Kidney epithelial cell (primary cell): ENCODE data around the gene ADSS1. TPM values are rescaled to one million over a fixed set of nuclear protein-coding genes. Genes with fewer than 3 reads are reported as not detected.

Experiments used
- DNase-seq: peaks from one replicate; pipeline ENCODE4 v3.0.0-alpha.2; 2010; ENCODE audit warnings: low read depth
- H3K27me3 ChIP-seq: 2 replicates; pipeline ENCODE4 v1.6.0; 2011; ENCODE audit warnings: low read length; ENCODE audit not compliant: control insufficient read depth, insufficient read depth
- H3K36me3 ChIP-seq: 2 replicates; pipeline ENCODE4 v1.5.1; 2011; ENCODE audit warnings: low read length; ENCODE audit not compliant: control insufficient read depth, insufficient read depth
- H3K4me3 ChIP-seq: 2 replicates; pipeline ENCODE4 v1.5.1; 2011; ENCODE audit warnings: low read depth, mild to moderate bottlenecking, control low read depth, low read length
- CTCF ChIP-seq: IDR thresholded peaks from 2 replicates; pipeline ENCODE4 v1.5.1; 2011; ENCODE audit warnings: mild to moderate bottlenecking, moderate library complexity, low read length, control low read depth, inconsistent platforms; ENCODE audit not compliant: insufficient read depth, poor library complexity, severe bottlenecking
- total RNA-seq: library from RNA; depleted of rRNA; stranded (reverse); fragments of >200 nt; gene quantifications from 2 replicates; pipeline ENCODE4 v1.2.3, GENCODE V29; 2015

Gene ADSS1
- total RNA-seq, 1 donor from 2014 or later = 10.3 TPM

- Histone ChIP-seq H3K36me3 (peaks cover 5% of the 10 kb centered on the region), H3K4me3 (no peak overlapping the region), H3K27me3 (no peaks in the 10 kb centered on the region)
- TF ChIP-seq CTCF = no peak
- no peak for DNase-seq
Measured at GRCh38 chr14:104706733-104707607, 17.1 kb upstream of the ADSS1 start.

GRCh38 chr14:104707608-104708595 lies 16.1 kb upstream of the ADSS1 start:
- H3K27me3 ChIP-seq = no peaks in the 10 kb centered on the region
- DNase-seq = no peak
- H3K4me3 ChIP-seq = no peak overlapping the region
- H3K36me3 ChIP-seq = peaks cover 5% of the 10 kb centered on the region
- TF ChIP-seq CTCF = no peak

- no peak for DNase-seq
- peaks cover 2% of the 10 kb centered on the region for H3K36me3 ChIP-seq
- peak; percentile 98 for TF ChIP-seq CTCF
- no peaks in the 10 kb centered on the region for H3K27me3 ChIP-seq
- H3K4me3 ChIP-seq = no peak overlapping the region
Measured at GRCh38 chr14:104708606-104709268, 15.3 kb upstream of the ADSS1 start.

- no peak overlapping the region for H3K4me3 ChIP-seq
- peaks cover 2% of the 10 kb centered on the region for H3K36me3 ChIP-seq
- no peak for TF ChIP-seq CTCF
- no peaks in the 10 kb centered on the region for H3K27me3 ChIP-seq
- DNase-seq = no peak
Measured at GRCh38 chr14:104709387-104710039, 14.5 kb upstream of the ADSS1 start.

GRCh38 chr14:104710071-104710735 lies 13.8 kb upstream of the ADSS1 start:
- peaks cover 2% of the 10 kb centered on the region for H3K36me3 ChIP-seq
- H3K4me3 ChIP-seq = no peak overlapping the region
- no peak for DNase-seq
- H3K27me3 ChIP-seq = no peaks in the 10 kb centered on the region
- no peak for TF ChIP-seq CTCF
